Measurements from ENCODE around the gene ZC3H10.
A peak's percentile ranks its signal among the peaks of the same experiment; 100 is the strongest.
"Not testable (repeated sequence)": the region's sequence is repeated elsewhere in the genome, so short reads cannot be mapped to it uniquely, and the experiment has no call there.

The ZC3H10 gene

DNA sequence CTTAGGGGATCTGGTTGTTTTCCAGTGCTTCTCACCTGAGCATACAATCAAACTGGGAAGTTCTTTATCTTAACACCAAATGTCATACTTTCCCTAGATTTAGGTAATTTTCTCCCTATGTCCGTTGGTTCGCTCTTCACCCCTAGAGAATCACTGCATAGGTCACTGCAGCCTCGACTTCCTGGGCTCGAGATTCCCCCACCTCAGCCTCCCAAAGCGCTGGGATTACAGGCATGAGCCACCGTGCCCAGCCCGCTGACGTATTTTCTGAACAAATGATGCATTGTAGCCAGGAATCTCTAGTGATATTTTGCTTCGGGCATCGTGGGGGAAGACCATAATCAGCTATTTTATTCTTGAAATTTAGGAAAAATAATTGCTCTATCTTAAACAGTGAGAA, 2.7 kb upstream of the ZC3H10 start:
- POLR2A ChIA-PET: interaction anchor here (1.0 to 5.0 kb wide), 2 partner anchors 11 to 12 kb away, joined by 3 to 56 read pairs; partner anchors contain the start of gene PA2G4
- DNase-seq (ENCODE audit: extremely low spot score): no peak

GRCh38 chr12:56116267-56117081, 1.6 kb upstream of the ZC3H10 start, which contains the start of gene RPL41:
RPL41 (plus strand) TSS chr12:56116633.
- ChIA-PET POLR2A (interaction anchor here (0.6 to 5.0 kb wide), 8 partner anchors 11 to 75 kb away, joined by 3 to 56 read pairs (median 3); partner anchors contain the start of genes ESYT1 and PA2G4), CTCF (interaction anchor here (1.1 to 14.7 kb wide), 9 partner anchors 8 to 520 kb away, joined by 3 to 243 read pairs (median 25); partner anchors contain the start of genes ESYT1, PA2G4, RNF41 and SMARCC2)
- no peak for TF ChIP-seq CTCF (IDR thresholded peaks at IDR 0.05; ENCODE audit: control extremely low read depth, extremely low read depth, low read depth, missing control alignments)
- peak; percentile 84 for DNase-seq (ENCODE audit: extremely low spot score)

More for the DNA sequence above, 2.7 kb upstream of the ZC3H10 start:
- TF ChIP-seq CTCF (IDR thresholded peaks at IDR 0.05; ENCODE audit: control extremely low read depth, extremely low read depth, low read depth, missing control alignments): no peak
- CTCF ChIA-PET: interaction anchor here (1.0 to 7.5 kb wide), 4 partner anchors 8 to 74 kb away, joined by 3 to 42 read pairs (median 4); partner anchors contain the start of genes PA2G4 and SMARCC2

- CTCF ChIA-PET: interaction anchor here (1.5 to 14.7 kb wide), 11 partner anchors 9 to 520 kb away, joined by 5 to 243 read pairs (median 20); partner anchors contain the start of genes ANKRD52, ESYT1, PA2G4 and RNF41
- POLR2A ChIA-PET: interaction anchor here (0.6 to 5.0 kb wide), 12 partner anchors 10 to 321 kb away, joined by 3 to 56 read pairs (median 4); partner anchors contain the start of genes ESYT1, PA2G4 and SMARCC2
- DNase-seq (ENCODE audit: extremely low spot score): not testable (repeated sequence)
These were observed 872 bp upstream of the ZC3H10 start for GRCh38 chr12:56117082-56117706.

DNA sequence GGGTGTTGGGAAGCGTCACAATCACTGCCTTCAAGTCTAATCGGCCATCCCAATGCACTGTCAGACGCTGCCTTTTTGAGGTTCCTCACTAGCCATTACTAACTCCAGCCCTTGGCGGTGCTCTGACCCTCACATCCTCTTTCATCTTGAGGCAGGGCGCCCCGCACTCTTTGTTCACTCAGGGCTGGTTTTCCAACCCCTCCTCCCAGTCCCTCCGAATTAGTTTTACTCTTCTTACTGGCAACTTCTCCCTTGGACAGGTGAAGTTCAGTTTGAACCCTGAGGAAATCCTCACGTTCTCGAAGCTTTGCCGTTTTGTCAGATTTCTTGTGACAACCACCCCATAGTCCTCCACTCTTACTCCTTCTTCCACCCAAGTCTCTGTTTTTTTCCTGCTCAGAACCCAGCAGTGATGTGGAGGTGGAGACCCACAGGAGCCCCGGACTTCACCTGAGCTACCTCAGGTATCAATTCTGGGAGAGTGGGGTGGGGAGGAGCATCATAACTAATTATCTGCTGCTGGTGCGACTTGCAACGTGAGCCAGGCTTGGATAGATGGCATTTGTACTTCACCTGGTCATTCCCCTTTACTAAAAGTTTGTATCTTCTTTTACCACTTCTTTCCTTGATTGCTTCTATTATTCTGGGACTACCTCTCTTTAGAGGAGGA, 757 bp downstream of the ZC3H10 start:
- peak; percentile 34 for DNase-seq (ENCODE audit: extremely low spot score)
- POLR2A ChIA-PET: interaction anchor here (1.0 to 5.0 kb wide), 9 partner anchors 9 to 352 kb away, joined by 3 to 56 read pairs (median 9); partner anchors contain the start of genes ANKRD52, ESYT1, PA2G4 and RNF41
- no peak for TF ChIP-seq CTCF (IDR thresholded peaks at IDR 0.05; ENCODE audit: control extremely low read depth, extremely low read depth, low read depth, missing control alignments)
- CTCF ChIA-PET: interaction anchor here (0.7 to 14.7 kb wide), 42 partner anchors 9 to 402 kb away, joined by 3 to 243 read pairs (median 6); partner anchors contain the start of genes ANKRD52, ESYT1, MYL6 and MYL6B

DNA sequence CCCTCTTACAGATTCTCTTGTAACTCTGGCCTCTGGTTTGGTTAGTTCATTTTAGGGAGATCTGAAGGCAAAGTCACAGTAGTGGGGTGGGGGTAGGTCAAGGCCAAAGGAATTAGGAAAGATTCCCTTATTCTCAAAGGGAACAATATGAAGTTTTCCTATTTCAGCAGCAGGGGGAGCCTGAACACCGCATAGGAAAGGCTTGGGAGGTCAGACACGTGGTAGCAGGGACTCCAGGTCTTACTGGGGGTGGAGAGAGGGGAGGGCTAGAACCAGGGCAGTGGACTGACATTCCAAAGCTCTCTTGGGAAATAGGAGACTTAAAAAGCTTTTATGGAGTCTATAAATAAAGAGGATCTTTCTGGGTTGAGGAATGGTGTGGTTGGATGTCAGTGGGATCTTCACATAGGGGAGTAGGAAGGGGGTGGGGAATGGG, 1.3 kb downstream of the ZC3H10 start:
- DNase-seq (ENCODE audit: extremely low spot score): peak; percentile 64
- ChIA-PET POLR2A (interaction anchor here (0.6 to 5.0 kb wide), 3 partner anchors 15 to 139 kb away, joined by 3 to 56 read pairs (median 4); partner anchors contain the start of genes ANKRD52 and PA2G4), CTCF (interaction anchor here (0.7 to 14.7 kb wide), 37 partner anchors 8 to 380 kb away, joined by 3 to 243 read pairs (median 6); partner anchors contain the start of genes ANKRD52, COQ10A, ESYT1 and MYL6)
- peak; percentile 78 for TF ChIP-seq CTCF (IDR thresholded peaks at IDR 0.05; ENCODE audit: control extremely low read depth, extremely low read depth, low read depth, missing control alignments)

- DNase-seq (ENCODE audit: extremely low spot score): no peak
- POLR2A ChIA-PET: interaction anchor here (0.6 to 5.0 kb wide), 2 partner anchors 16 to 56 kb away, joined by 3 to 56 read pairs; partner anchors contain the start of gene PA2G4
- TF ChIP-seq CTCF (IDR thresholded peaks at IDR 0.05; ENCODE audit: control extremely low read depth, extremely low read depth, low read depth, missing control alignments): no peak
- CTCF ChIA-PET: interaction anchor here (0.7 to 14.7 kb wide), 30 partner anchors 7 to 381 kb away, joined by 3 to 243 read pairs (median 6); partner anchors contain the start of genes ANKRD52, COQ10A, ESYT1 and MYL6
These were observed 2.2 kb downstream of the ZC3H10 start for GRCh38 chr12:56120158-56120846.

Measured in GM10248 (cell line).